ENCODE measurements around the gene NEMP2.

Gene NEMP2

DNA sequence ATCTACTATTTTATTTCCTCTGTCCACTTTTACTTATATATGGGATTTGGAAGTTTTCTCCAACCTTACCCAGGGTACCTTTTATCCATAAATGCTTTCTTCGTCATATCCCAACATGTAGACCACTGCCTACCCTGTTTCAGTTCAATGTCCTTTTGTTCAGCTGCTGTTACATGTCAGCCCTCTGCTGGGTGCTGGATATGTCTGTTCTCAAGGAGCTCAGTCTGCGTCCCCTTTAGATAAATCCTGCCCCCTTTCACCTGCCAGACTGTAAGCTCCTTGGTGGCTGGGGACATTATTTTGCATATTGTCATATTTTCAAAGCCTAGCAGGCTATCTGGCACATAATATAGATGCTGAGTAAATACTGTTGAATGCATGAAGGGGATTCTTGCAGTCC lies 53.2 kb downstream of the NEMP2 start:
- TF ChIP-seq ZNF8 (CRISPR knock-in tag; IDR thresholded peaks at IDR 0.05) (no peak), ZFP30 (CRISPR knock-in tag; IDR thresholded peaks at IDR 0.05) (no peak), CSDC2 (CRISPR knock-in tag; IDR thresholded peaks at IDR 0.05) (no peak), PPARA (CRISPR knock-in tag; IDR thresholded peaks at IDR 0.05; ENCODE audit: borderline replicate concordance) (no peak), TCF4 (CRISPR knock-in tag; IDR thresholded peaks at IDR 0.05; ENCODE audit: borderline replicate concordance) (no peak), RARB (CRISPR knock-in tag; IDR thresholded peaks at IDR 0.05) (no peak)
- TF ChIP-seq, protein P1, sequence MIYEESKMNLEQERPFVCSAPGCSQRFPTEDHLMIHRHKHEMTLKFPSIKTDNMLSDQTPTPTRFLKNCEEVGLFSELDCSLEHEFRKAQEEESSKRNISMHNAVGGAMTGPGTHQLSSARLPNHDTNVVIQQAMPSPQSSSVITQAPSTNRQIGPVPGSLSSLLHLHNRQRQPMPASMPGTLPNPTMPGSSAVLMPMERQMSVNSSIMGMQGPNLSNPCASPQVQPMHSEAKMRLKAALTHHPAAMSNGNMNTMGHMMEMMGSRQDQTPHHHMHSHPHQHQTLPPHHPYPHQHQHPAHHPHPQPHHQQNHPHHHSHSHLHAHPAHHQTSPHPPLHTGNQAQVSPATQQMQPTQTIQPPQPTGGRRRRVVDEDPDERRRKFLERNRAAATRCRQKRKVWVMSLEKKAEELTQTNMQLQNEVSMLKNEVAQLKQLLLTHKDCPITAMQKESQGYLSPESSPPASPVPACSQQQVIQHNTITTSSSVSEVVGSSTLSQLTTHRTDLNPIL (CRISPR knock-in tag; IDR thresholded peaks at IDR 0.05; ENCODE audit: low read depth): no peak
- TF ChIP-seq, protein P2, sequence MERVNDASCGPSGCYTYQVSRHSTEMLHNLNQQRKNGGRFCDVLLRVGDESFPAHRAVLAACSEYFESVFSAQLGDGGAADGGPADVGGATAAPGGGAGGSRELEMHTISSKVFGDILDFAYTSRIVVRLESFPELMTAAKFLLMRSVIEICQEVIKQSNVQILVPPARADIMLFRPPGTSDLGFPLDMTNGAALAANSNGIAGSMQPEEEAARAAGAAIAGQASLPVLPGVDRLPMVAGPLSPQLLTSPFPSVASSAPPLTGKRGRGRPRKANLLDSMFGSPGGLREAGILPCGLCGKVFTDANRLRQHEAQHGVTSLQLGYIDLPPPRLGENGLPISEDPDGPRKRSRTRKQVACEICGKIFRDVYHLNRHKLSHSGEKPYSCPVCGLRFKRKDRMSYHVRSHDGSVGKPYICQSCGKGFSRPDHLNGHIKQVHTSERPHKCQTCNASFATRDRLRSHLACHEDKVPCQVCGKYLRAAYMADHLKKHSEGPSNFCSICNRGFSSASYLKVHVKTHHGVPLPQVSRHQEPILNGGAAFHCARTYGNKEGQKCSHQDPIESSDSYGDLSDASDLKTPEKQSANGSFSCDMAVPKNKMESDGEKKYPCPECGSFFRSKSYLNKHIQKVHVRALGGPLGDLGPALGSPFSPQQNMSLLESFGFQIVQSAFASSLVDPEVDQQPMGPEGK (CRISPR knock-in tag; IDR thresholded peaks at IDR 0.05; ENCODE audit: borderline replicate concordance): no peak
- no peak for ATAC-seq

DNA sequence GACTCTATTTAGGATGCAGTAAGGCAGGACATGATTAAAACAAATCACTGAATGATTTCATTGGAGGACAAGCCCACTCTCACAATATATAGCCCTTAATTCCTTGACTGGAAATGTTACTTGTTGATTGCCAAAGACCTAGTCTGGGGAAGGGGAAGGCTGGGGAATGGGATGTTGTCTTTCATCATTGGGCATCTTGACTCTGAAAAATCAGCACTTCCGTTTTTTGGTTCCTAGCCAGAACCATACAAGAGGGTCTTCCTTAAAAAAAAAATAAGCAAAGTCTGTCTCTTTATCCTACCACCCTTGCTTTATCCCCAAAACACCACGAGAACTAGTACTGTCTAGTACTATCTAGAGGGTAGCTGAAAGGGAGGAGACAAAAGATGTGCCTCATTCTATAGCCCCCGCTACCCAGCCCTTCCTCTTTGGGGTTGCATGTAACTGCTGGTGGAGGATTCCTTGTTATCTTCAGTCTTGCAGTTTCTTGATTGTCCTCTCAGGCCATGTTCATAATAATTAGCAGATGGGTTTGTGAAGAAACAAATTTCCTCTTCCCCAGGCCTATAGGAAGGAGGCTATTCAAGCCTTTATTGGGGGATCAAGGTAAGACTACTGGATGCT lies 55.8 kb downstream of the NEMP2 start:
- ATAC-seq: no peak
- no peak for TF ChIP-seq TOX (CRISPR knock-in tag; IDR thresholded peaks at IDR 0.05; ENCODE audit: borderline replicate concordance)

DNA sequence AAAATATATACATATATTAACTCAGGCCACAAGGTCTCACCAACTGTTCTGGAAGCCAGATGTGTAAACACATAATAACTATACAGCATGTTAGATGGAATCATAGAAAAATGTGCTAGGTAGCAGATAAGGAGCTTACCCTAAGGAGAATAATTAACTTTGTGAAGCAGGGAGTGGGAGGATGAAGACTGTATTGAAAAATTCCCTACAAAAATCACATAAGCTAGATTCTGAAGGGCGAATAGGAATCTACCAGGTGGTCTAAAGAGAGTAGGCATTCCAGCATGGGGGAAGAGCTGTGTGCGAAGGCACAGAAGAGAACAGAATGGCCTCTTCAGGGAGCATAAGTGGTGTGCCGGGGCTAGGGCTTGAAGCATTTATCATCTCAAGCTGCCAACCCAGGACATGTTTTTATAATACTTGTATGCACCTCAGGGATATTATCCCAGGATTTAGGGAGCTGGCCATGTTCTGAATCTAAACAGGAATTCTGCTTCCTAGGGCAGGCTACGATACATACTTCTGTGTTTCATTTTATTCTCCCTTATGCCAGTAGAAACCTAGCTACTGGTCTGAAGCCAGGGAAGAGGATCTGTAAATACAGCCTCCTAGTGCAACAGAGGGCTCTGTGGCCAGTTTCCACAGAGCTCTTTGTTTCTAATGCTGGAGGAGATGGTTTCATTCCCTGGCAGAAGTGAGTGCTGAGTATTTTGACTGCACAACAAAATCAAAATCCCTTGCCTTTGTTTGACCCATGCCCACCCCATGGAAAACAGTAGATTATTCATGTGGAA lies 56.7 kb downstream of the NEMP2 start:
- peak; percentile 68; the same call in 1 of the 2 replicates for TF ChIP-seq TCF4 (CRISPR knock-in tag; IDR thresholded peaks at IDR 0.05; ENCODE audit: borderline replicate concordance)
- TF ChIP-seq ISL1 (CRISPR knock-in tag; IDR thresholded peaks at IDR 0.05): no peak
- TF ChIP-seq, protein P1 (CRISPR knock-in tag; IDR thresholded peaks at IDR 0.05; ENCODE audit: low read depth): no peak
- TF ChIP-seq, protein P2 (CRISPR knock-in tag; IDR thresholded peaks at IDR 0.05; ENCODE audit: borderline replicate concordance): no peak
- no peak for TF ChIP-seq BACH2 (CRISPR knock-in tag; IDR thresholded peaks at IDR 0.05; ENCODE audit: borderline replicate concordance)
- TF ChIP-seq ZNF565 (CRISPR knock-in tag; conservative IDR thresholded peaks at IDR 0.05; ENCODE audit: low read depth): no peak
- peak; percentile 26; the same call in 1 of the 3 replicates for ATAC-seq

DNA sequence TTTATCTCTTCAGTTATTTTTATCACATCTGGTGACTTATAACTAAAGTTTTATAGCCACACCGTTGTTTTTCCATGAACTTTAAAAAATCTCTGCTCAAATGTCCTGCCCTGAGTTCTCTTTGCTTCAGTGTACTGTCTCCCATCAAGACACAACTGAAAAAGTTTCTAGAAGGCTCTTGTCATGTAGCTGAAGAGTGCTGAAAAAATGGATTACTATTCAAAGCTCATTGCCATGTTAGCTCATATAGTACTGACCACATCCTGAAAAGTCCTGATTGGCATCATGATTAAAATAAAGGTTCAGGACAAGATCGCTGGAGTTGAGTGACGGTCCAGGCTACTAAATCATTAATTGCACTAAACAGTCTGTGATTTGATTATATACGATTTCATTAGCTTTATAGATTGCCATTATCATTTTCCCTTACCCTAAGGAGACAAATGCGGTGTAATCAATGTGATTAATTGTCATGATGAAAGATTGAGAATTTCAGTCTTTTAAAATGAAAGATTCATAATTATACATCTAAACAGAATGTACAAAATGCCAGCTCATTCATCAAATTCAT lies 64.2 kb downstream of the NEMP2 start:
- no peak for ATAC-seq
- TF ChIP-seq SNAI2 (CRISPR knock-in tag; IDR thresholded peaks at IDR 0.05) (no peak), BACH2 (CRISPR knock-in tag; IDR thresholded peaks at IDR 0.05; ENCODE audit: borderline replicate concordance) (no peak), GLIS3 (CRISPR knock-in tag; IDR thresholded peaks at IDR 0.05) (no peak), ZC3H10 (CRISPR knock-in tag; IDR thresholded peaks at IDR 0.05) (peak; percentile 64), ZFP30 (CRISPR knock-in tag; IDR thresholded peaks at IDR 0.05) (peak; percentile 4; the same call in 1 of the 2 replicates), PPARA (CRISPR knock-in tag; IDR thresholded peaks at IDR 0.05; ENCODE audit: borderline replicate concordance) (no peak), ZNF70 (CRISPR knock-in tag; IDR thresholded peaks at IDR 0.05) (no peak), ZNF565 (CRISPR knock-in tag; conservative IDR thresholded peaks at IDR 0.05; ENCODE audit: low read depth) (no peak), OSR1 (CRISPR knock-in tag; IDR thresholded peaks at IDR 0.05) (no peak), ZNF8 (CRISPR knock-in tag; IDR thresholded peaks at IDR 0.05) (peak; percentile 23; the same call in 1 of the 2 replicates), ISL1 (CRISPR knock-in tag; IDR thresholded peaks at IDR 0.05) (peak; percentile 90), TCF4 (CRISPR knock-in tag; IDR thresholded peaks at IDR 0.05; ENCODE audit: borderline replicate concordance) (peak; percentile 58; the same call in 1 of the 2 replicates)
- TF ChIP-seq, protein P2 (CRISPR knock-in tag; IDR thresholded peaks at IDR 0.05; ENCODE audit: borderline replicate concordance): peak; percentile 60
- TF ChIP-seq, protein P3, sequence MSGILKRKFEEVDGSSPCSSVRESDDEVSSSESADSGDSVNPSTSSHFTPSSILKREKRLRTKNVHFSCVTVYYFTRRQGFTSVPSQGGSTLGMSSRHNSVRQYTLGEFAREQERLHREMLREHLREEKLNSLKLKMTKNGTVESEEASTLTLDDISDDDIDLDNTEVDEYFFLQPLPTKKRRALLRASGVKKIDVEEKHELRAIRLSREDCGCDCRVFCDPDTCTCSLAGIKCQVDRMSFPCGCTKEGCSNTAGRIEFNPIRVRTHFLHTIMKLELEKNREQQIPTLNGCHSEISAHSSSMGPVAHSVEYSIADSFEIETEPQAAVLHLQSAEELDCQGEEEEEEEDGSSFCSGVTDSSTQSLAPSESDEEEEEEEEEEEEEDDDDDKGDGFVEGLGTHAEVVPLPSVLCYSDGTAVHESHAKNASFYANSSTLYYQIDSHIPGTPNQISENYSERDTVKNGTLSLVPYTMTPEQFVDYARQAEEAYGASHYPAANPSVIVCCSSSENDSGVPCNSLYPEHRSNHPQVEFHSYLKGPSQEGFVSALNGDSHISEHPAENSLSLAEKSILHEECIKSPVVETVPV (CRISPR knock-in tag; IDR thresholded peaks at IDR 0.05): peak; percentile 73; the same call in 1 of the 2 replicates
- TF ChIP-seq, protein P4, sequence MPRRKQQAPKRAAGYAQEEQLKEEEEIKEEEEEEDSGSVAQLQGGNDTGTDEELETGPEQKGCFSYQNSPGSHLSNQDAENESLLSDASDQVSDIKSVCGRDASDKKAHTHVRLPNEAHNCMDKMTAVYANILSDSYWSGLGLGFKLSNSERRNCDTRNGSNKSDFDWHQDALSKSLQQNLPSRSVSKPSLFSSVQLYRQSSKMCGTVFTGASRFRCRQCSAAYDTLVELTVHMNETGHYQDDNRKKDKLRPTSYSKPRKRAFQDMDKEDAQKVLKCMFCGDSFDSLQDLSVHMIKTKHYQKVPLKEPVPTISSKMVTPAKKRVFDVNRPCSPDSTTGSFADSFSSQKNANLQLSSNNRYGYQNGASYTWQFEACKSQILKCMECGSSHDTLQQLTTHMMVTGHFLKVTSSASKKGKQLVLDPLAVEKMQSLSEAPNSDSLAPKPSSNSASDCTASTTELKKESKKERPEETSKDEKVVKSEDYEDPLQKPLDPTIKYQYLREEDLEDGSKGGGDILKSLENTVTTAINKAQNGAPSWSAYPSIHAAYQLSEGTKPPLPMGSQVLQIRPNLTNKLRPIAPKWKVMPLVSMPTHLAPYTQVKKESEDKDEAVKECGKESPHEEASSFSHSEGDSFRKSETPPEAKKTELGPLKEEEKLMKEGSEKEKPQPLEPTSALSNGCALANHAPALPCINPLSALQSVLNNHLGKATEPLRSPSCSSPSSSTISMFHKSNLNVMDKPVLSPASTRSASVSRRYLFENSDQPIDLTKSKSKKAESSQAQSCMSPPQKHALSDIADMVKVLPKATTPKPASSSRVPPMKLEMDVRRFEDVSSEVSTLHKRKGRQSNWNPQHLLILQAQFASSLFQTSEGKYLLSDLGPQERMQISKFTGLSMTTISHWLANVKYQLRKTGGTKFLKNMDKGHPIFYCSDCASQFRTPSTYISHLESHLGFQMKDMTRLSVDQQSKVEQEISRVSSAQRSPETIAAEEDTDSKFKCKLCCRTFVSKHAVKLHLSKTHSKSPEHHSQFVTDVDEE (CRISPR knock-in tag; IDR thresholded peaks at IDR 0.05): no peak
